ENCODE data around the gene HOXA2. TPM values are rescaled to one million over a fixed set of nuclear protein-coding genes. Genes with fewer than 3 reads are reported as not detected.

Gene HOXA2
- total and polyA plus RNA-seq, 4 donors, result 0.05 to 0.13 (median 0.08) TPM

GRCh38 chr7:27080844-27081436 is 21.5 kb downstream of the HOXA2 start (continued):
- TF ChIP-seq REST (IDR thresholded peaks at IDR 0.05), result no peak
- no peak for TF ChIP-seq RXRA (IDR thresholded peaks at IDR 0.05)
- no peak for TF ChIP-seq CTCF (IDR thresholded peaks at IDR 0.05; ENCODE audit: low read depth, low read length, missing input control)
- no peak for TF ChIP-seq FOXA2 (IDR thresholded peaks at IDR 0.05)
- no peak for TF ChIP-seq RAD21 (IDR thresholded peaks at IDR 0.05)
- TF ChIP-seq NR2F2 (IDR thresholded peaks at IDR 0.05), result no peak
- no peak for TF ChIP-seq MAX (IDR thresholded peaks at IDR 0.05)
- TF ChIP-seq YY1 (IDR thresholded peaks at IDR 0.05), result no peak

DNA sequence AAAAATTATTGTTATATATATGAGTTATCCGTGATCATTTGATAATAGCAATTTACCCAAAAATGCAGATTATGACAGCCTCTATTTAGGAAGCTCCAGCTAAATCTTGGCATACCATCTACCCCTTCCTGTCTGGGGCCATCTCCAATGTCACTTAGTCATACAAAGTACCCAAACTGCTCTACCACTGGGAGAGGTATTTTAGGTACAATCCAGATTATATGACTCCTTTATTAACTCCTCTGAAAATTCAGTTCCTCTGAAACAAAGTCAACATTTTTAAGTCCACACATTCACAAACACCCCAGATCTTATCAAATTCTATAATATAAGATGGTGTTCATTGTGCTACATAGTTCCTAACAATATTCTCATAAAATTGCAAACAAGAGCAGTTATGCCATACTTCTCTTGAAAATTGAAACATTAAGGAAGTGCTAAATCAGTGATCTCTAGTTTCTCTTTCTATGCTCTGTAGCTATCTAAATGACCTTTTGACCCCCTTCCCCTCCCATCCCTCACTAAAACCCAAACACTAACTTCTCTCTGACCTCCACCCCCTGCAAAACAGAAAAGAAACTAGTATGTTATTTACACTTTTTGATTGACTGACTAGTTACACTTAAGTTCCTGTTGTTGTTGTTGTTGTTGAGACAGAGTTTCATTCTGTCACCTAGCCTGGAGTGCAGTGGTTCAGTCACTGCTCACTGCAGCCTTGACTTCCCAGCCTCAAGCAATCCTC is 23.1 kb downstream of the HOXA2 start:
- Histone ChIP-seq H3K27ac (ENCODE audit: low read depth in 1 of 2, low read length in 2 of 2) (no peak overlapping the region), H3K36me3 (ENCODE audit: control insufficient read depth in 4 of 4, insufficient read depth in 3 of 4, low read depth in 1 of 4, low read length in 3 of 4) (no peaks in the 10 kb centered on the region), H3K9me3 (ENCODE audit: control insufficient read depth in 4 of 4, low read length in 3 of 4) (peaks cover 0 to 9% (median 1%) of the 10 kb centered on the region in 4 donors), H3K9ac (ENCODE audit: low read depth in 1 of 2, low read length in 2 of 2) (no peak overlapping the region), H3K4me1 (ENCODE audit: control insufficient read depth in 4 of 4, insufficient read depth in 4 of 4, low read length in 3 of 4) (no peaks in the 10 kb centered on the region), H3K4me3 (ENCODE audit: low read depth in 1 of 3, low read length in 3 of 3) (no peak overlapping the region), H3K27me3 (ENCODE audit: control insufficient read depth in 4 of 4, insufficient read depth in 4 of 4, low read length in 3 of 4) (peaks cover 0 to 3% (median 1%) of the 10 kb centered on the region in 4 donors)
- 93% methylated on average over 1 of the region's 1 CpG for WGBS
- no peak for TF ChIP-seq CTCF (IDR thresholded peaks at IDR 0.05; ENCODE audit: low read depth, low read length, missing input control)
- no peak for DNase-seq (ENCODE audit: low spot score)

DNA sequence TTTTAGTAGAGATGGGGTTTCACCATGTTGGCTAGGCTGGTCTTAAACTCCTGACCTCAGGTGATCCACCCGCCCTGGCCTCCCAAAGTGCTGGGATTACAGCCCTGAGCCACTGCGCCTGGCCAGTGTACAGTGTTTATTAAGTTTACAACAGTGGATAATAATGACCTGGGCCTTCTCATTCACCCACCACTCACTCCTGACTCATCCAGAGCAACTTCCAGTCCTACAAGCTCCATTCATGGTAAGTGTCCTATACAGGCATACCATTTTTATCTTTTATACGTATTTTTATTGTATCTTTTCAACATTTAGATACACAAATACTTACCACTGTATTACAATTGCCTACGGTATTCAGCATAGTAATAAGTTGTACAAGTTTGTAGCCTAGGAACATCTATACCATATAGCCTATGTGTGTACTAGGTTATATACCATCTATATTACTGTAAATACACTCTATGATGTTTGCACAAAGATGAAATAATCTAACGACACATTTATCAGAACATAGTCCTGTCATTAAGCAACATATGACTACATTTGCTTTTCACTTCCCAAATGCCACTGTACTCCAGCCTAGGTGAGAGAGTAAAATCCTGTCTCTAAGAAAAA is 23.8 kb downstream of the HOXA2 start:
- Histone ChIP-seq H3K36me3 (ENCODE audit: control insufficient read depth in 4 of 4, insufficient read depth in 3 of 4, low read depth in 1 of 4, low read length in 3 of 4) (no peaks in the 10 kb centered on the region), H3K27ac (ENCODE audit: low read depth in 1 of 2, low read length in 2 of 2) (no peak overlapping the region), H3K9ac (ENCODE audit: low read depth in 1 of 2, low read length in 2 of 2) (no peak overlapping the region), H3K4me1 (ENCODE audit: control insufficient read depth in 4 of 4, insufficient read depth in 4 of 4, low read length in 3 of 4) (no peaks in the 10 kb centered on the region), H3K27me3 (ENCODE audit: control insufficient read depth in 4 of 4, insufficient read depth in 4 of 4, low read length in 3 of 4) (peaks cover 0 to 3% (median 1%) of the 10 kb centered on the region in 4 donors), H3K4me3 (ENCODE audit: low read depth in 1 of 3, low read length in 3 of 3) (no peak overlapping the region), H3K9me3 (ENCODE audit: control insufficient read depth in 4 of 4, low read length in 3 of 4) (peaks cover 0 to 9% (median 1%) of the 10 kb centered on the region in 4 donors)
- 86% methylated on average over 5 of the region's 5 CpGs for WGBS
- no peak for DNase-seq (ENCODE audit: low spot score)
- no peak for TF ChIP-seq GABPA (IDR thresholded peaks at IDR 0.05 in 1 of 2, conservative IDR thresholded peaks at IDR 0.05 in 1 of 2)
- no peak for TF ChIP-seq YY1 (IDR thresholded peaks at IDR 0.05)
- TF ChIP-seq TAF1 (conservative IDR thresholded peaks at IDR 0.05), result no peak
- TF ChIP-seq CTCF (IDR thresholded peaks at IDR 0.05; ENCODE audit: low read depth, low read length, missing input control), result no peak
- TF ChIP-seq RXRA (IDR thresholded peaks at IDR 0.05), result no peak
- no peak for TF ChIP-seq REST (IDR thresholded peaks at IDR 0.05)
- TF ChIP-seq RAD21 (IDR thresholded peaks at IDR 0.05), result no peak
- TF ChIP-seq JUND (IDR thresholded peaks at IDR 0.05), result no peak
